GM23338 (cell line): ENCODE data around the gene CMYA5. TPM values are rescaled to one million over a fixed set of nuclear protein-coding genes. Genes with fewer than 3 reads are reported as not detected.

Experiments
- ATAC-seq: fragments of 200-7000 bp; cut with Tn5 transposase; 3 replicates; pipeline ENCODE4 v1.9.1; 2020
- DNase-seq: peaks from one replicate; pipeline ENCODE4 v3.0.0-alpha.2; 2015; ENCODE audit warnings: low spot score
- H2AFZ ChIP-seq: fragments of 200-600 bp; sonication (generic); 2 replicates; pipeline ENCODE4 v1.8.0; 2016; ENCODE audit warnings: antibody characterized with exemption, mild to moderate bottlenecking, moderate library complexity
- H3F3A ChIP-seq: fragments of 200-600 bp; sonication (generic); replicated peaks from 2 replicates; pipeline ENCODE4 v1.8.0; 2017; ENCODE audit warnings: antibody characterized with exemption, mixed run types, low read depth
- H3K27ac ChIP-seq: fragments of 200-600 bp; sonication (generic); 2 replicates; pipeline ENCODE4 v1.6.1; 2016; ENCODE audit warnings: low read depth
- H3K27me3 ChIP-seq: fragments of 200-600 bp; sonication (generic); 2 replicates; pipeline ENCODE4 v1.8.0; 2016; ENCODE audit warnings: mild to moderate bottlenecking, mixed run types, moderate library complexity; ENCODE audit not compliant: insufficient read depth
- H3K36me3 ChIP-seq: fragments of 200-600 bp; sonication (generic); 2 replicates; pipeline ENCODE4 v1.8.0; 2016; ENCODE audit warnings: mild to moderate bottlenecking; ENCODE audit not compliant: insufficient read depth
- H3K4me1 ChIP-seq: fragments of 200-600 bp; sonication (generic); 2 replicates; pipeline ENCODE4 v1.8.0; 2016; ENCODE audit warnings: mild to moderate bottlenecking, moderate library complexity; ENCODE audit not compliant: insufficient read depth
- H3K4me2 ChIP-seq: fragments of 200-600 bp; sonication (generic); 2 replicates; pipeline ENCODE4 v1.7.1; 2017; ENCODE audit warnings: mixed run types
- H3K4me3 ChIP-seq: fragments of 200-600 bp; sonication (generic); 2 replicates; pipeline ENCODE4 v1.6.1; 2016; ENCODE audit warnings: mixed run types
- H3K79me2 ChIP-seq: fragments of 200-600 bp; sonication (generic); replicated peaks from 2 replicates; pipeline ENCODE4 v1.8.0; 2017; ENCODE audit warnings: mild to moderate bottlenecking; ENCODE audit not compliant: insufficient read depth
- H3K9me2 ChIP-seq: fragments of 200-600 bp; sonication (generic); 2 replicates; pipeline ENCODE4 v1.8.0; 2017; ENCODE audit not compliant: insufficient read depth
- H4K20me1 ChIP-seq: fragments of 200-600 bp; sonication (generic); replicated peaks from 2 replicates; pipeline ENCODE4 v1.8.0; 2017; ENCODE audit warnings: mild to moderate bottlenecking; ENCODE audit not compliant: insufficient read depth
- H3K27ac Mint-ChIP-seq: 2 replicates; pipeline ENCODE4 v1.8.0; 2020; ENCODE audit warnings: inconsistent platforms, mild to moderate bottlenecking, moderate library complexity, mixed read lengths
- H3K27me3 Mint-ChIP-seq: 3 replicates; pipeline ENCODE4 v1.8.0; 2022; ENCODE audit warnings: low read depth, mild to moderate bottlenecking, moderate library complexity, mixed read lengths, inconsistent platforms; ENCODE audit not compliant: insufficient read depth, poor library complexity
- H3K36me3 Mint-ChIP-seq: 3 replicates; pipeline ENCODE4 v1.8.0; 2021; ENCODE audit warnings: low read depth, mild to moderate bottlenecking, inconsistent platforms, moderate library complexity, mixed read lengths
- H3K4me1 Mint-ChIP-seq: 3 replicates; pipeline ENCODE4 v1.8.0; 2020; ENCODE audit warnings: mild to moderate bottlenecking, inconsistent platforms, mixed read lengths
- H3K4me3 Mint-ChIP-seq: 3 replicates; pipeline ENCODE4 v1.8.0; 2021; ENCODE audit warnings: moderate library complexity, mild to moderate bottlenecking, inconsistent platforms, mixed read lengths
- H3K9me3 Mint-ChIP-seq: 3 replicates; pipeline ENCODE4 v1.8.0; 2020; ENCODE audit warnings: moderate library complexity, mild to moderate bottlenecking, inconsistent platforms, mixed read lengths
- EZH2 ChIP-seq: fragments of 200-600 bp; sonication (generic); IDR thresholded peaks from one replicate; pipeline ENCODE4 v1.8.0; 2017; ENCODE audit warnings: antibody characterized with exemption, mild to moderate bottlenecking, low read depth; ENCODE audit not compliant: unreplicated experiment
- EZH2phosphoT487 ChIP-seq: fragments of 200-600 bp; sonication (generic); IDR thresholded peaks from one replicate; pipeline ENCODE4 v1.8.1; 2018; ENCODE audit warnings: antibody characterized with exemption; ENCODE audit not compliant: unreplicated experiment
- JUNB ChIP-seq: IDR thresholded peaks from one replicate; pipeline ENCODE4 v1.6.1; 2016; ENCODE audit warnings: antibody characterized with exemption; ENCODE audit not compliant: unreplicated experiment
- NANOG ChIP-seq: IDR thresholded peaks from 2 replicates; pipeline ENCODE4 v1.6.1; 2016; ENCODE audit warnings: antibody characterized with exemption, borderline replicate concordance
- STAT1 ChIP-seq: IDR thresholded peaks from one replicate; pipeline ENCODE4 v1.6.1; 2016; ENCODE audit warnings: antibody characterized with exemption; ENCODE audit not compliant: unreplicated experiment
- ZNF331 ChIP-seq: fragments of 250-450 bp; sonication (Bioruptor Pico); IDR thresholded peaks from 2 replicates; pipeline ENCODE4 v1.5.0; 2020; ENCODE audit warnings: low read depth, mild to moderate bottlenecking, moderate library complexity
- polyA plus RNA-seq: library from polyadenylated mRNA; unstranded; fragments of >200 nt; fragmentation: Nextera tagmentation; extraction: Ambion mirVana; gene quantifications from 2 replicates; pipeline ENCODE4 v1.2.1, GENCODE V29; 2016
- total RNA-seq: library from RNA; depleted of rRNA; stranded (reverse); fragments of >200 nt; shearing (Covaris generic); gene quantifications from 2 replicates; pipeline ENCODE4 v1.2.3, GENCODE V29; 2014
- TF ChIP-seq, protein P1 (sequence below): IDR thresholded peaks from one replicate; pipeline ENCODE4 v1.6.1; 2018; ENCODE audit warnings: antibody characterized with exemption; ENCODE audit not compliant: unreplicated experiment
- TF ChIP-seq, protein P2 (sequence below): IDR thresholded peaks from 2 replicates; pipeline ENCODE4 v1.6.1; 2016; ENCODE audit warnings: antibody characterized with exemption
- TF ChIP-seq, protein P3 (sequence below), 2 experiments: fragments of 200-600 bp in 1 of 2; sonication (generic) in 1 of 2; conservative IDR thresholded peaks; 2 replicates each; pipeline versions ENCODE4 v1.5.1 to v1.6.1; 2016 to 2017; ENCODE audit warnings: antibody characterized with exemption in 2 of 2, low read depth in 2 of 2, mild to moderate bottlenecking in 2 of 2, moderate library complexity in 1 of 2

The CMYA5 gene
- total and polyA plus RNA-seq, 2 experiments from 2014 or later: 0.45 to 0.49 TPM

DNA sequence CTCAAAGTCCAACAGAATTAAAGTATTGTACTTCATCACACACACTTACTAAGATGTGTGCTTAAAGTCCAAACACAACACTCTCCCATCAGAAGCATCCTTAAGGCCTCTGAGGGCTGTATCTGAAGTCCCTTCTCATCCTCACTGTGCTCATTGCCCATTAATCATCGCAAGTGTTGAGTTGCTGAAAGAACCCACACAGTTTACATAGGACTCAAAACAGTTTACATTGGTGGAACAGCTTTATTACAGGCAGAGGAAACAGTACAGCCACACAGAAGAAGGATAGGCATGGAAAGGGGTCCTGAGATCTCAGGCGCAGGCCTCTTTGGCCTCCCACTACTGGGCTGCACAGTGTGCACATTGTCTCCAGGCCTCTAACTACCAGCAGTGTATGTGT lies 113.4 kb downstream of the CMYA5 start (continued):
- TF ChIP-seq, protein P1, sequence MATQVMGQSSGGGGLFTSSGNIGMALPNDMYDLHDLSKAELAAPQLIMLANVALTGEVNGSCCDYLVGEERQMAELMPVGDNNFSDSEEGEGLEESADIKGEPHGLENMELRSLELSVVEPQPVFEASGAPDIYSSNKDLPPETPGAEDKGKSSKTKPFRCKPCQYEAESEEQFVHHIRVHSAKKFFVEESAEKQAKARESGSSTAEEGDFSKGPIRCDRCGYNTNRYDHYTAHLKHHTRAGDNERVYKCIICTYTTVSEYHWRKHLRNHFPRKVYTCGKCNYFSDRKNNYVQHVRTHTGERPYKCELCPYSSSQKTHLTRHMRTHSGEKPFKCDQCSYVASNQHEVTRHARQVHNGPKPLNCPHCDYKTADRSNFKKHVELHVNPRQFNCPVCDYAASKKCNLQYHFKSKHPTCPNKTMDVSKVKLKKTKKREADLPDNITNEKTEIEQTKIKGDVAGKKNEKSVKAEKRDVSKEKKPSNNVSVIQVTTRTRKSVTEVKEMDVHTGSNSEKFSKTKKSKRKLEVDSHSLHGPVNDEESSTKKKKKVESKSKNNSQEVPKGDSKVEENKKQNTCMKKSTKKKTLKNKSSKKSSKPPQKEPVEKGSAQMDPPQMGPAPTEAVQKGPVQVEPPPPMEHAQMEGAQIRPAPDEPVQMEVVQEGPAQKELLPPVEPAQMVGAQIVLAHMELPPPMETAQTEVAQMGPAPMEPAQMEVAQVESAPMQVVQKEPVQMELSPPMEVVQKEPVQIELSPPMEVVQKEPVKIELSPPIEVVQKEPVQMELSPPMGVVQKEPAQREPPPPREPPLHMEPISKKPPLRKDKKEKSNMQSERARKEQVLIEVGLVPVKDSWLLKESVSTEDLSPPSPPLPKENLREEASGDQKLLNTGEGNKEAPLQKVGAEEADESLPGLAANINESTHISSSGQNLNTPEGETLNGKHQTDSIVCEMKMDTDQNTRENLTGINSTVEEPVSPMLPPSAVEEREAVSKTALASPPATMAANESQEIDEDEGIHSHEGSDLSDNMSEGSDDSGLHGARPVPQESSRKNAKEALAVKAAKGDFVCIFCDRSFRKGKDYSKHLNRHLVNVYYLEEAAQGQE: no peak
- no peak for TF ChIP-seq JUNB
- TF ChIP-seq, protein P2, sequence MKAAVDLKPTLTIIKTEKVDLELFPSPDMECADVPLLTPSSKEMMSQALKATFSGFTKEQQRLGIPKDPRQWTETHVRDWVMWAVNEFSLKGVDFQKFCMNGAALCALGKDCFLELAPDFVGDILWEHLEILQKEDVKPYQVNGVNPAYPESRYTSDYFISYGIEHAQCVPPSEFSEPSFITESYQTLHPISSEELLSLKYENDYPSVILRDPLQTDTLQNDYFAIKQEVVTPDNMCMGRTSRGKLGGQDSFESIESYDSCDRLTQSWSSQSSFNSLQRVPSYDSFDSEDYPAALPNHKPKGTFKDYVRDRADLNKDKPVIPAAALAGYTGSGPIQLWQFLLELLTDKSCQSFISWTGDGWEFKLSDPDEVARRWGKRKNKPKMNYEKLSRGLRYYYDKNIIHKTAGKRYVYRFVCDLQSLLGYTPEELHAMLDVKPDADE: no peak
- TF ChIP-seq EZH2: no peak

DNA sequence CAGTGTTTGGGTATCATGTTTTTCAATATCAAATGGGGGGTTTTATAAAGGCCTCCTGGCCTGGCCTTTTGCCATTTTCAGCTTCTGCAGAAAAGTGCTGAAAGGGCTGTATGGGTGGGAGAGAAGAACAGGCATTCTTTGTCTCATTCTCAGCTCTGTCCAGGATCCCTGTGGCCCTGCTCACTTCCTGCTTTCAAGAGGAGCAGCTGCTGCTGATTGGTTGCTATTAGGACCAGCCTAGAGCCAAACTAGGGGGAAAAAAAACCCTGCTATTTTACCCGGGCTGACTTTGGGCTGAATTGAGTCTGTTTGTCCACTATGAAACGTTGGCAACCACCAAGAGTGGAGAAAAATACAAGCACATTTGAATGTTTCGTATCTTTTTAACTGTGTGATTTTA lies 117.1 kb downstream of the CMYA5 start:
- H4K20me1 ChIP-seq: no peaks in the 10 kb centered on the region
- H3K79me2 ChIP-seq: no peaks in the 10 kb centered on the region
- H3K4me1 Mint-ChIP-seq: peaks cover 7% of the 10 kb centered on the region; the same call in 2 of the 3 replicates
- H3K36me3 Mint-ChIP-seq: no peaks in the 10 kb centered on the region
- H3K27ac ChIP-seq: no peak overlapping the region
- no peak overlapping the region; the same call in 1 of the 2 replicates for H3K27ac Mint-ChIP-seq
- H3K9me2 ChIP-seq: 0 out of 2 replicates have a peak, but pooled peaks cover 3% of the 10 kb centered on the region
- H2AFZ ChIP-seq: peak overlapping the region; percentile 90
- H3K4me3 Mint-ChIP-seq: no peak overlapping the region
- H3K27me3 ChIP-seq: no peaks in the 10 kb centered on the region
- no peak overlapping the region for H3K4me3 ChIP-seq
- H3K27me3 Mint-ChIP-seq: no peaks in the 10 kb centered on the region
- H3K4me1 ChIP-seq: no peaks in the 10 kb centered on the region
- no peaks in the 10 kb centered on the region for H3F3A ChIP-seq
- no peaks in the 10 kb centered on the region for H3K9me3 Mint-ChIP-seq
- DNase-seq (peak; percentile 16), ATAC-seq (peak; percentile 60)
- no peak overlapping the region for H3K4me2 ChIP-seq
- no peaks in the 10 kb centered on the region for H3K36me3 ChIP-seq
- TF ChIP-seq STAT1 (no peak), ZNF331 (no peak), NANOG (no peak), EZH2phosphoT487 (no peak)
- TF ChIP-seq, protein P2: no peak
- TF ChIP-seq, protein P1: no peak
- TF ChIP-seq, protein P3, sequence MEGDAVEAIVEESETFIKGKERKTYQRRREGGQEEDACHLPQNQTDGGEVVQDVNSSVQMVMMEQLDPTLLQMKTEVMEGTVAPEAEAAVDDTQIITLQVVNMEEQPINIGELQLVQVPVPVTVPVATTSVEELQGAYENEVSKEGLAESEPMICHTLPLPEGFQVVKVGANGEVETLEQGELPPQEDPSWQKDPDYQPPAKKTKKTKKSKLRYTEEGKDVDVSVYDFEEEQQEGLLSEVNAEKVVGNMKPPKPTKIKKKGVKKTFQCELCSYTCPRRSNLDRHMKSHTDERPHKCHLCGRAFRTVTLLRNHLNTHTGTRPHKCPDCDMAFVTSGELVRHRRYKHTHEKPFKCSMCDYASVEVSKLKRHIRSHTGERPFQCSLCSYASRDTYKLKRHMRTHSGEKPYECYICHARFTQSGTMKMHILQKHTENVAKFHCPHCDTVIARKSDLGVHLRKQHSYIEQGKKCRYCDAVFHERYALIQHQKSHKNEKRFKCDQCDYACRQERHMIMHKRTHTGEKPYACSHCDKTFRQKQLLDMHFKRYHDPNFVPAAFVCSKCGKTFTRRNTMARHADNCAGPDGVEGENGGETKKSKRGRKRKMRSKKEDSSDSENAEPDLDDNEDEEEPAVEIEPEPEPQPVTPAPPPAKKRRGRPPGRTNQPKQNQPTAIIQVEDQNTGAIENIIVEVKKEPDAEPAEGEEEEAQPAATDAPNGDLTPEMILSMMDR (conservative IDR thresholded peaks at IDR 0.05; ENCODE audit: low read depth in 2 of 2): no peak
